Neural progenitor cell (in vitro differentiated cells): Measurements from ENCODE around the gene R3HDM4.

Experiments used
- CTCF ChIP-seq: fragments of 200-600 bp; sonication (generic); IDR thresholded peaks from 2 replicates; pipeline ENCODE4 v1.5.1; 2017; ENCODE audit warnings: antibody characterized with exemption, mild to moderate bottlenecking
- EZH2 ChIP-seq: fragments of 200-600 bp; sonication (generic); IDR thresholded peaks from 2 replicates; pipeline ENCODE4 v1.6.1; 2017; ENCODE audit warnings: antibody characterized with exemption, mild to moderate bottlenecking, moderate library complexity

- no peak for TF ChIP-seq CTCF
- no peak for TF ChIP-seq EZH2
Observed at GRCh38 chr19:892894-893689, 19.9 kb downstream of the R3HDM4 start, which contains the start of the genes MED16 and RNU6-9.
